Activated CD4-positive, CD25-positive, alpha-beta regulatory T cell treated with anti-CD3 and anti-CD28 coated beads, Interleukin-2, amount 50 U/mL, for 16 hours (primary cell): ENCODE results near the gene RAP2B.
"Not testable (repeated sequence)": the region's sequence is repeated elsewhere in the genome, so short reads cannot be mapped to it uniquely, and the experiment has no call there.

ENCODE experiments used
- DNase-seq: peaks from one replicate; pipeline ENCODE4 v3.0.0-alpha.2; 2020; ENCODE audit warnings: low read depth, low spot score

RAP2B gene

DNA sequence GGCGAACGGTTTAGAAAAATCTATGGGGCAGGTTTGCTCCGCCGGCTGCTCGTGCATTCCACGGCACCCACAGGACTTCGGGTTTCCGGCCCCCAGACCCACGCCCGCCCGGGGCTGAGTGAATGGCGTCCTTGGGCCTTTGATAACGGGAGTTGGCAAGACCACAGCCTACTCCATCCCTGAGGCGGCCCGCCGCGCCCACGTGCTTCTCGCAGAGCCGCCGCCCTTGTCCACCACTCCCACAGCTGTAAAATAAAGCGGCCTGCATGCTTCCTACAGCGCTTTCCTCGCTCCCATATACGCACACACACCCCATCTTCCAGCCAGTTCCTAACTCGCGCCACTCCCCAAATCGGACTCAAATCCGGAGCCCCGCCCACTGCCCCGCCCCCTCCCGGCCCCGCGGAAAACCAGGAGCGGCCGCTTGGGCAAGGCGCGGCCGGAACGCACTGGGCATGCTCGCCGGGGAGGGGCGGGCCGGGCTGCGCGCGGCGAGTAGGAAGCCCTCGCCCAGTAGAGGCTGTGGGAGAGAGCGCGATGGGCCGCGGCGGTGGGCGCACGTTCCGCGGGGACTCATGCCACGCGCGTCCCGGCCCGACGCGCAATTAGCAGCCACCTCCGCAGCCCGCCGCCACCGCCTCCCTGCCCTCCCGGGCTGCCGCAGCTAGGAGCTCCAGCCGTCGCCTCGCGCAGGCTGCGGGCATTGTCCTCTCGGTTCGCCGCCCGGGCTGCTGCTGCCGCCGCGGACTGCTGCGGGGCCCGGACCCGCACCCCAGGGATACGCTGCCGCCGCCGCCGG is at the start of gene RAP2B:
Gene RAP2B, plus strand, starts transcription at position 513 of the 799 bp plus-strand sequence. CDS start 468 bp downstream, outside the sequence.
- peak; percentile 86 for DNase-seq

GRCh38 chr3:153113541-153113940 is 48.5 kb upstream of the RAP2B start:
- DNase-seq = no peak

DNA sequence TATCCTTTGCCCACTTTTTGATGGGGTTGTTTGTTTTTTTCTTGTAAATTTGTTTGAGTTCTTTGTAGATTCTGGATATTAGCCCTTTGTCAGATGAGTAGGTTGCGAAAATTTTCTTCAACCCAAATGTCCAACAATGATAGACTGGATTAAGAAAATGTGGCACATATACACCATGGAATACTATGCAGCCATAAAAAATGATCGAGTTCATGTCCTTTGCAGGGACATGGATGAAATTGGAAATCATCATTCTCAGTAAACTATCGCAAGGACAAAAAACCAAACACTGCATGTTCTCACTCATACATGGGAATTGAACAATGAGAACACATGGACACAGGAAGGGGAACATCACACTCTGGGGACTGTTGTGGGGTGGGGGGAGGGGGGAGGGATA is 47.8 kb upstream of the RAP2B start:
- DNase-seq = not testable (repeated sequence)

GRCh38 chr3:153115326-153115725 is 46.7 kb upstream of the RAP2B start:
- DNase-seq = no peak

- DNase-seq = no peak
Observed at GRCh38 chr3:153127788-153128187, 34.2 kb upstream of the RAP2B start.

GRCh38 chr3:153129426-153129825 is 32.6 kb upstream of the RAP2B start:
- DNase-seq = no peak

DNA sequence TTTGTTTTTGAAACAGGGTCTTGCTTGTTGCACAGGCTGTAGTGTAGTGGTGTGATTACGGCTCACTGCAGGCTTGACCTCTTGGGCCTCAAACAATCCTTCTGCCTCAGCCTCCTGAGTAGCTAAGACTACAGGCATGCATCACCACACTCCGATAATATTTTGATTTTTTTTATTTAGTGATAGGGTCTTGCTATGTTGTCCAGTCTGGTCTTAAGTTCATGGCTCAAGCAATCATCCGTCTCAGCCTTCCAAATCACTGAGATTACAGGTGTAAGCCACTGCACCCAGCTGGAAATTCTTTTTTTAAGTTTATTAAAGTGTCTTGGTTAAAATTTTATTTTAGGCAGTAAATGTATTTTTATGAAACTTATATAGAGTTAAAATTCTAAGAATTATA is 32.2 kb upstream of the RAP2B start:
- DNase-seq = no peak

DNA sequence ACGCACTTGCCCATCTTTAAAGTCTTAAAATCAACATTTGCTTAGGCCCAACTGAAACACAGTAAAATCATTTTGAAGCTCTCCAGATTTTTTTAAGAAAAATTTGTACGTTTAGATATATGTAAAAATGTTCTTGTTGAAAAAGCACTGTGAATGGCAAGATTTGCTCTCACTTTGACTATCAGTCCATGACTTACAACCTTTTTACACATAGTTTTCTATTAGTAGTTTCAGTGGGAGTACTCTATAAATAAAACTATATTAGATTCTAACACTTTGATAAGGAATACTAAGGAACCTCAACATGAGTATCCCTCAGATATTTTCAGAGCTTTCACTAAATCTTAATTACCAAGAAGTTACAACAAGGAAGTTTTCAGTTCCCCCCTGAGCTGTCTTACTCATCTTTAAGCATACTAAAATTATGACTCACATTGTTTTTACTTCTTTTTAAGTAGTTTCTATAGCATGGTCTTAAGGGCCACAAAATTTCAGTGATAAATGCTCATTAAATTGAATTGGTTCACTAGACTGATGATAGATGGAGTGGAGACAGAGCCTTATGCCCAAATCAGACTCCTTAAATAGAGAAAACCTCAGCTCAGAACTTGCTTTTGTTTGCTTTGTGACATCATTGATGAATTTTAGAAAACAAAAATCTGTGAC is 31.6 kb upstream of the RAP2B start:
- no peak for DNase-seq

- DNase-seq = no peak
Observed at GRCh38 chr3:153137626-153138025, 24.4 kb upstream of the RAP2B start.

- peak; percentile 14 for DNase-seq
Observed at GRCh38 chr3:153138276-153139210, 23.5 kb upstream of the RAP2B start.

GRCh38 chr3:153142961-153143360 is 19.1 kb upstream of the RAP2B start:
- DNase-seq = no peak

DNA sequence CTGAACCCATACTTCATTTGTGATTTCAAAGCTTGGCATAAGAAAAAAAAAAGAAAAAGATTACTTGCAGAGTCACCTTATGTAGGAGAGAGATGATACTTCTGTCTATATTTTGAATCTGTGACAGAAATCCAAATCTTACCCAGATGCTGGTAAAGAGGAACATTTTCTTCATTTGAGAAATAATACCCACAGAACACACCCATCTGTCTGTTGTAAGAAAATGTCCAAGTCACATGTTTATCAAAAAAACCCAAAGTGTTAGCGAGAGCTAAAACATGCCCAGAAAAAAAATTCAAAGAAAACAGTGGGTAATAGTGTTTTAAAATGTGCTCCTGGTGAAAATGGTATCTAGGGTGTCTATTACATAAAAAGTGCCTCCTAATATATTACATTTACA is 18.0 kb upstream of the RAP2B start:
- DNase-seq = no peak

DNA sequence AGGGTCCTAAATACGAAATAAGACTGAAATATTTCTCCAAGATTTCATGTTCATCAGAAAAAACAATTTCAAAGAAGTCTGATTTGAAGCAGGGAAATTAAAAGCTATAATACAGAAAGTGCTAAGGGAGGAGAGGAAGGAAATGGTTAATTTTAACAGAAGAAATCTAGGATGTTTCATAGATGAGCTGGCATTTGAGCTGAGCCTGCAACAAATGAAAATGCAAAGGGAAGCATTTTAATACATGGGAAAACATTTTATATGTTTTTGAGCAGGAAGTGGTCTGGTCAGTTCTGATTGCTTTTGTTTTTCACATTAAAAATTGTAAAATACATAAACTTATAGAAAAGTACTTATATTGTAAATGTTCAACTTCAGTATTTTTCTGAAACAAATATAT is 17.2 kb upstream of the RAP2B start:
- no peak for DNase-seq

DNA sequence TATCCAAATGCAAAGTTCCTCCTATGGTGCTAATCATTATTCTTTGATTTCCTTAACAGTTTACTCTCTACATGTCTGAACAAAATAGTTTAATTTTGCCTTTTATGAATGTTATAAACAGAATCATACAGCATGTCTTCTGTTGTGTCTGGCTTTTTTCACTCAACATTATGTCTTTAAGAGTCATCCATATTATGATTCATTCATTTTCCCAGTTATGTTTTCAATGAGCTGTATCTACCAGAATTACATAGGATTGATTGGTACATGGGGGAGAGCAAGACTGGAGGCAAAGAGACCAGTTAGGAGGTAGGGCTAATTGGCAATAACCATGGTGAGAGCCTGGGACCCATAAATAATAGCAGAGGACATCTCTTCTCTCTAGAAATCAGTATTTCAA is 16.6 kb upstream of the RAP2B start:
- no peak for DNase-seq

GRCh38 chr3:153146191-153147053 is 15.6 kb upstream of the RAP2B start:
- no peak for DNase-seq

DNA sequence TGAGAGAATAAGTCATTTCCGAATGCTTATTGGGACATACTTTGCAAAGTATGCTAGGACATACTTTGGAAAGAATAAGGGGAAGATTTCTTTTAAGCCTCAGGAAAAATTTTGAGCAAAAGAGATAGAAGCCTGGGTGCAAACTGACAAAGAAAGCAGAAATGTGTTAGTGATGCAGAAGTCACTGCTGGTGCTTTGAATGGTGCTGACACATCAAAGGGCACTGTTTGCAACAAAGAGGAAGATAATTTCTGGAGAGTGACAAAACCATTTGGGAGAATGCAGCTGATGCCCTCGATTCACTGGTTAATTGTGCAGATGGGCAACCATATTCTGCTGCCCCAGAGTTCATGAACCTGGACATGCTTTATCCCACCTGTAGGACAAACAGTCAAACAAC is 11.0 kb upstream of the RAP2B start:
- no peak for DNase-seq

- DNase-seq = not testable (repeated sequence)
Observed at GRCh38 chr3:153155786-153156185, 6.2 kb upstream of the RAP2B start.

DNA sequence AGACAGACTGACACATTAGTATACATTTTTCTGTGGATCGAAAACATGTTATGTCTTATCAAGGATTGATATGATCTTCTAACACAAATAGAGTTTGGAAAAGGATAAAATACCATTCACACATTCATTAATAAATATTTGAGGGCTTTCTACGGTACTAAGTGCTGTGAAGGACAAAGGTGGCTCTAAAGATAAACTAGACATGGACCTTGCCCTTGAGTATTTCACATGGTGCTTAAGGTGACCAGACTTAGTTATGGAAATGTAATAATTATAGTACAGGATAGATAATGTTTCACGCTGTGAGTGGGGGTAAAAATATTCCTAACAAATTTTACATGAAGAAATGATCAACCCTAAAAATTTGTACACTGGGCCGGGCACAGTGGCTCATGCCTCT is 3.8 kb upstream of the RAP2B start:
- no peak for DNase-seq

GRCh38 chr3:153158961-153159735 is 2.9 kb upstream of the RAP2B start:
- DNase-seq = no peak

DNA sequence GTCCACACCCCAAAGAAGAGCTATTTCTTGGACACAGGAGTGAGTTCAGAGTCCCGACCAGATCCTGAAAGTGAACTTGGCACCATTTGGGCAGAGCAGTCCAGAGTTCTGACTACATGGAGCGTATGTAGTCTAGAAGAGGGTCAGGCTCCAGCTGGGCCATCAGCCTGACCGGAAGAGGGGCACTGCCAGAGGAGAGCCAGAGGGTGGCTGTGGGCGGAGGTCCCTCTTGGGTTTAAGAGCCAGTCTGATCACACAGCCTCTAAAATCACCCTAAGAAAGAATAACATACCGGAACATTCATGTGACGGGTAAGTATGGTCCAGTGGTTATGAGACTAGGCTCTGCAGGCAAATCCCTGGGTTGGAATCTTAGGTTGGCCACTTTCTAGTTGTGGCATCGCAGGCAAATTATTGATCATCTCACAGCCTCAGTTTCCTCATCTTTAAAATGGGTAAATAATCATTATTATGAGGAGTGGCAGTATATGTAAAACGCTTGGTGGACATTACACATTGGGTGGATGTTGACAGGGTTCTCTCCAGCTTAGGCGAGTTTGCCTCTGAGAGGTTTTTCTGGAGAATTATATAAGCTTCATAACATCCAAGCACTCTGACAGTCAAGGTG is 2.1 kb upstream of the RAP2B start:
- no peak for DNase-seq
